GM13976 (cell line): Measurements from ENCODE around the gene KIF26A.

Experiments
- DNase-seq: peaks from one replicate; pipeline ENCODE4 v3.0.0; 2012; ENCODE audit warnings: low spot score
- in situ Hi-C: fragments of 300-500 bp; cut with MboI; formaldehyde crosslinking; loops from one replicate; pipeline ENCODE4 v1.12.0; 2022; ENCODE audit warnings: low sequenced_read_pairs, mixed read lengths, inconsistent platforms; ENCODE audit not compliant: unreplicated experiment
- TF ChIP-seq, protein P1 (sequence below): IDR thresholded peaks from 2 replicates; pipeline ENCODE4 v1.5.1; 2012; ENCODE audit warnings: borderline replicate concordance, mild to moderate bottlenecking; ENCODE audit not compliant: insufficient read depth; ENCODE audit errors: extremely low read depth, missing control alignments, control extremely low read depth

The KIF26A gene

DNA sequence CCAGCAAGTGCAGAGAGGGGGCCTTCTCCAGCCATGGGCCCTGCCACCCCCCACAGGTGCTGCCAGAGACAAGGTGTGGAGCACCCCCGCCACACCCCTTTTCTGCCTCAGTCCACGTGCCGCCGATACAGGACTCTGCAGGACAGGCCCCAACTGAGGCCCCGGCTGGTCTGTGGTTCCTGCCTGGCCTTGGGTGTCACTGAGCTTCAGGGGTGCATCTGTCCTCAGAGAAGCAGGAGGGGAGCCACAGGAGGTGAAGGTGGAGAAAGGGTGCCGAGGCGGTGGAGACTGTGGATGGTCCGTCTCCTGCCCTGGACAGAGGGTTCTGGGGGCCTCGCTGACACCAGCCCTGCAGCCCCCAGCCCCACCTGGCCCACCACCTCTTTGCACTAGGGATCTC lies 63.1 kb downstream of the KIF26A start:
- no peak for DNase-seq
- TF ChIP-seq, protein P1, sequence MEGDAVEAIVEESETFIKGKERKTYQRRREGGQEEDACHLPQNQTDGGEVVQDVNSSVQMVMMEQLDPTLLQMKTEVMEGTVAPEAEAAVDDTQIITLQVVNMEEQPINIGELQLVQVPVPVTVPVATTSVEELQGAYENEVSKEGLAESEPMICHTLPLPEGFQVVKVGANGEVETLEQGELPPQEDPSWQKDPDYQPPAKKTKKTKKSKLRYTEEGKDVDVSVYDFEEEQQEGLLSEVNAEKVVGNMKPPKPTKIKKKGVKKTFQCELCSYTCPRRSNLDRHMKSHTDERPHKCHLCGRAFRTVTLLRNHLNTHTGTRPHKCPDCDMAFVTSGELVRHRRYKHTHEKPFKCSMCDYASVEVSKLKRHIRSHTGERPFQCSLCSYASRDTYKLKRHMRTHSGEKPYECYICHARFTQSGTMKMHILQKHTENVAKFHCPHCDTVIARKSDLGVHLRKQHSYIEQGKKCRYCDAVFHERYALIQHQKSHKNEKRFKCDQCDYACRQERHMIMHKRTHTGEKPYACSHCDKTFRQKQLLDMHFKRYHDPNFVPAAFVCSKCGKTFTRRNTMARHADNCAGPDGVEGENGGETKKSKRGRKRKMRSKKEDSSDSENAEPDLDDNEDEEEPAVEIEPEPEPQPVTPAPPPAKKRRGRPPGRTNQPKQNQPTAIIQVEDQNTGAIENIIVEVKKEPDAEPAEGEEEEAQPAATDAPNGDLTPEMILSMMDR, result no peak
- in situ Hi-C loops, result no loop called here

DNA sequence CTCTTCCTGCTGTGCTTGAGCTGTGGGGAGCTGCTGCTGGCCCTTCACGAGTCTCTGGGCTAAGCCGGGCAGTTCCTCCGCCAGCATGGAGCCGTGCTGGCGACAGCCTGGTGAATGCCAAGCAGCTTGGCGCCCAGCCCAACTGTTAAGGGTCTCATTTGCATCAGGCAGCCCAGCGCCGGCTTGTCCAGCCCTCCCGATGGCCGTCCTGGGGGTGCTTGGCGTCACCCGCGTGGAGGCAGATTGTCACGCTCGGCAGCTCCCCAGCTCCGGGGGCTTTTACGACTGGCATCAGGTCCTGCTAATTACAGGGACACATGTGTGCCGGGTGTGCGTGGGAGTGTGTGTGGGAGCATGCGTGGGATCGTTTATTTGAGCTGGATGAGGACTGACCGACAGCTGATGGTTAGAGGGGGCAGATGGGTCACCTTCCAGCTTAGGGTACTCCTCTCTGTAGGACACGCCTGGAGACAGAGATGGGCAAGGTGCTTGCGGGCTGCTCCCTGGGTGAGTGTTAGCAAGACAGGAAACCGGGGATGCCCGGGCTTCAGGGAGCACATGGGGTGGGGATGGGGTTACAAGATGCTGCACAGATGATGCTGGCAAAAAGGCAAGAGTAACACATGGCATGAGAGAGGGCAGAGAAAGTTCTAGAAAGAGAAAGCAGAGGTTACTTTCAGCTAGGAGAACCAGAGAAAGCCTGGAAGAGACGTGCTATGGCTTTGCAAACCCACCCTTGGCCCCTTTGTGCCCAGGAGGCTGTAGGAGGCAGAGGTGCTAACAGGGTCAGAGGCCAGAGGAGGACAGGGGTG lies 64.1 kb downstream of the KIF26A start:
- in situ Hi-C loops, result no loop called here
- TF ChIP-seq, protein P1, result no peak

DNA sequence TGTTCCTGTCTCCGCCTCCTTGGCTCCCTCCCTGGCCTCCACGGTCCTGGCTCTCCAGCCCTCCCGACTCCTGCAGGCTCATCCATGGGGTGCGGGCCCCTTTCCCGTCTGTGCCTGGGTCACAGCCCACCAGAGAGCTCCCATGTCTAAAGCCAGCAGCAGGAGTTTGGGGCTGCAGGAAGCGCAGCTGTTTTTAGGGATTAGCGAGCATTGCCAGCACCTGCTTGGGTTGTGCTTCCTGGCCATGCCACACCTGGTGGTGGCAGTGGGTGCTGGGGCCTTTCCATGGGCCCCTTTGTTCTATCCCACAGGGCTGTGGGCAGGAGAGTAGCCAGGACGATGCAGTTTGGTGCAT lies 64.7 kb downstream of the KIF26A start:
- DNase-seq, result no peak
- in situ Hi-C loops, result no loop called here
- TF ChIP-seq, protein P1, result no peak

More for the DNA sequence above, 64.1 kb downstream of the KIF26A start:
- DNase-seq, result no peak

DNA sequence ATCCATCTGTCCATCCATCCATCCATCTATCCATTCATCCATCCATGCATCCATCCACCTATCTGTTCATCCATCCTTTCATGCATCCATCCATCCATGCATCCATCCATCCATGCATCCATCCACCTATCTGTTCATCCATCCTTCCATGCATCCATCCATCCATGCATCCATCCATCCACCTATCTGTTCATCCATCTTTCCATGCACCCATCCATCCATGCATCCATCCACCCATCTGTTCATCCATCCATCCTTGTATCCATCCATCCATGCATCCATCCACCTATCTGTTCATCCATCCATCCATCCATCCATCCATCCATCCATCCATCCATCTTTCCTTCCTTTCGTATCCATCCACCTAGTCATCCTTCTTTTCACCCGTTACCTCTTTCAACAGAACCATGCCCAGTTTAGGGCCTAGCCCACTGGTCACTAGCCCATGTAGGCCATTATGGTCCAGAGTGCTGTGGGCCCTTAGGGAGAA lies 66.3 kb downstream of the KIF26A start:
- in situ Hi-C loops, result no loop called here
- no peak for DNase-seq
- TF ChIP-seq, protein P1, result no peak

DNA sequence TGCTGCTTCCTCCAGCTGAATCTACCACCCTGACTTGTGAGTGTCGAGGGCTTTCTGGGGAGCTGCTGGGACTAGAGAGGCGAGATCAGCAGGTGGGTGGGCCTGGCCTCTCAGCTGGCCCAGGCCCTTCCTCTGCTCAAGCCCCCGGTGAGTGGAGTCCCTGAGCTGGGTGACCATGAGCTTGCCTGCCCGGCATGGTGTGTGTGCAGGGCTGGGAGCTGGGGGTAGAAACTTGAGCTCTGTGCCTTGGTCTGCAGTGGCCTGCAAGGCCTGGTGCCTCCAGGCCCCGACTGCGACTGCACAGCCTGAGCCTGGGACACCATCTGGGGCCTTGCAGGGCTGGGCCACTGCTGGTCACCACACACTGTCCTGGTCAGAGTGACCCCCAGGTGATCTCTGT lies 67.4 kb downstream of the KIF26A start:
- in situ Hi-C loops, result no loop called here
- TF ChIP-seq, protein P1, result no peak
- no peak for DNase-seq

DNA sequence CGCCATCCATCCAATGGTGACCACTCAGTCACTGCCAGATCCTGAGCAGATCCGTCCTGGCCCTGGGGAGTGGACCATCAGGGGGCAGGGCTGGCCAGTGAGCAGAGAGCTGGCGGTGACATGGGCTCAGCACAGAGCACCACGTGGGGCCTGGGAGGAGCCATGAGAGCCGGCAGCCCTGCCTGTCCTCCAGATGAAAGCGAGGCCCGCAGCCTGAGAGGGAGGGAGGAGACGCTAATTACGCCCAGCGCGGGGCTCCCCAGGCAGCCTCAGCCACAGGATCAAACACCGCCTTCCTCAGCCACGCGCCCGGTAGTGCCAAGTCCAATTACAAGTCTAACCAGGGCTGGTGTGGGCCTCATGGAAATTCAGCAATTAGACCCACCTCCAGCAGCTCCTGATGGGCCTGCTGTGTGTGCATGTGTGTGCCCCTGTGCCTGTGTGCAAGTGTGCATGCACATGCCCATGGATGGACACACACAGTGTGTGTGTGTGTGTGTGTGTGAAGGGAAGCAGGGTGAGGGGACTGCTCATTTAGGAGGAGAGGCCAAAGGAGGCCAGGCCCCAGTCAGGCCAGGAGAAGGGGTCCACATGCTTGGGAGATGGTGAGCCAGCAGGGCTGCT lies 68.0 kb downstream of the KIF26A start:
- in situ Hi-C loops, result no loop called here
- TF ChIP-seq, protein P1, result no peak
- DNase-seq, result no peak
